SK-N-SH (cell line): ENCODE data around the gene MRPL55.

ENCODE experiments used
- CHD2 ChIP-seq: fragments of 150-350 bp; IDR thresholded peaks from 2 replicates; pipeline ENCODE4 v1.6.1; 2018; ENCODE audit warnings: low read length; ENCODE audit not compliant: partially characterized antibody
- EP300 ChIP-seq, 2 experiments: IDR thresholded peaks; 2 replicates each; pipeline versions ENCODE4 v1.4.0 to v1.6.1; 2012; ENCODE audit warnings: borderline replicate concordance in 1 of 2, low read depth in 1 of 2, low read length in 1 of 2
- POLR2AphosphoS5 ChIP-seq: IDR thresholded peaks from 2 replicates; pipeline ENCODE4 v1.6.1; 2012; ENCODE audit warnings: low read depth, low read length
- SIN3A ChIP-seq: IDR thresholded peaks from 2 replicates; pipeline ENCODE4 v1.6.1; 2012; ENCODE audit warnings: low read depth, mild to moderate bottlenecking, low read length, moderate library complexity, borderline replicate concordance
- TEAD4 ChIP-seq: IDR thresholded peaks from 2 replicates; pipeline ENCODE4 v1.4.0; 2012; ENCODE audit warnings: mild to moderate bottlenecking, borderline replicate concordance; ENCODE audit not compliant: insufficient read depth
- TF ChIP-seq, protein P1 (sequence below): fragments of 200-600 bp; sonication (generic); IDR thresholded peaks from 2 replicates; pipeline ENCODE4 v1.6.1; 2017; ENCODE audit warnings: antibody characterized with exemption, mild to moderate bottlenecking, moderate library complexity
- TF ChIP-seq, protein P2 (sequence below): IDR thresholded peaks from 2 replicates; pipeline ENCODE4 v1.4.0; 2012; ENCODE audit warnings: low read depth
- TF ChIP-seq, protein P3 (sequence below): IDR thresholded peaks from 2 replicates; pipeline ENCODE4 v1.6.1; 2012; ENCODE audit warnings: mild to moderate bottlenecking, low read depth, low read length, moderate library complexity

DNA sequence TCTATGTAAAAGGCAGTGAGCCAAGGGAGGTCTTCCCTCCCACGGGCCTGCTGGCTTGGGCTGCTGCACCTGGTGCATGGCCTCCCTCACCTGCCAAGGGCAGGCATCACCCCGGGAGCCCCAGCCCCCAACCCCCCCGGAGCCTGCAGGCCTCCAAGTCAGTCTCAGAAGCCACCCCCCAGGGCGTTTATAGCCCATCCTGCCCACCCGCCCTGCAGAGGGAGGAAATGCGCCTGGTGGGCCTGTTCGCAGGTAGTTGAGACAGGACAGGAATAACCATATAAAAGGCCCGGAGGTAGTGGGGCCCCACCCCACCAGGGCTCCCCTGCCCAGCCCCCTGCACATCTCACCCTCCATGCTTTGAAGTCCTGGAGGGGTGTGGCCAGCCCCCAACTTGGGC, 44.8 kb downstream of the MRPL55 start:
- TF ChIP-seq, protein P1, sequence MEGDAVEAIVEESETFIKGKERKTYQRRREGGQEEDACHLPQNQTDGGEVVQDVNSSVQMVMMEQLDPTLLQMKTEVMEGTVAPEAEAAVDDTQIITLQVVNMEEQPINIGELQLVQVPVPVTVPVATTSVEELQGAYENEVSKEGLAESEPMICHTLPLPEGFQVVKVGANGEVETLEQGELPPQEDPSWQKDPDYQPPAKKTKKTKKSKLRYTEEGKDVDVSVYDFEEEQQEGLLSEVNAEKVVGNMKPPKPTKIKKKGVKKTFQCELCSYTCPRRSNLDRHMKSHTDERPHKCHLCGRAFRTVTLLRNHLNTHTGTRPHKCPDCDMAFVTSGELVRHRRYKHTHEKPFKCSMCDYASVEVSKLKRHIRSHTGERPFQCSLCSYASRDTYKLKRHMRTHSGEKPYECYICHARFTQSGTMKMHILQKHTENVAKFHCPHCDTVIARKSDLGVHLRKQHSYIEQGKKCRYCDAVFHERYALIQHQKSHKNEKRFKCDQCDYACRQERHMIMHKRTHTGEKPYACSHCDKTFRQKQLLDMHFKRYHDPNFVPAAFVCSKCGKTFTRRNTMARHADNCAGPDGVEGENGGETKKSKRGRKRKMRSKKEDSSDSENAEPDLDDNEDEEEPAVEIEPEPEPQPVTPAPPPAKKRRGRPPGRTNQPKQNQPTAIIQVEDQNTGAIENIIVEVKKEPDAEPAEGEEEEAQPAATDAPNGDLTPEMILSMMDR, result no peak
- TF ChIP-seq CHD2 (no peak), TEAD4 (no peak), EP300 (IDR thresholded peaks at IDR 0.05; ENCODE audit: borderline replicate concordance in 1 of 2, low read depth in 1 of 2, low read length in 1 of 2) (no peak), POLR2AphosphoS5 (no peak), SIN3A (no peak)
- TF ChIP-seq, protein P2, sequence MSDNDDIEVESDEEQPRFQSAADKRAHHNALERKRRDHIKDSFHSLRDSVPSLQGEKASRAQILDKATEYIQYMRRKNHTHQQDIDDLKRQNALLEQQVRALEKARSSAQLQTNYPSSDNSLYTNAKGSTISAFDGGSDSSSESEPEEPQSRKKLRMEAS, result no peak
- TF ChIP-seq, protein P3, sequence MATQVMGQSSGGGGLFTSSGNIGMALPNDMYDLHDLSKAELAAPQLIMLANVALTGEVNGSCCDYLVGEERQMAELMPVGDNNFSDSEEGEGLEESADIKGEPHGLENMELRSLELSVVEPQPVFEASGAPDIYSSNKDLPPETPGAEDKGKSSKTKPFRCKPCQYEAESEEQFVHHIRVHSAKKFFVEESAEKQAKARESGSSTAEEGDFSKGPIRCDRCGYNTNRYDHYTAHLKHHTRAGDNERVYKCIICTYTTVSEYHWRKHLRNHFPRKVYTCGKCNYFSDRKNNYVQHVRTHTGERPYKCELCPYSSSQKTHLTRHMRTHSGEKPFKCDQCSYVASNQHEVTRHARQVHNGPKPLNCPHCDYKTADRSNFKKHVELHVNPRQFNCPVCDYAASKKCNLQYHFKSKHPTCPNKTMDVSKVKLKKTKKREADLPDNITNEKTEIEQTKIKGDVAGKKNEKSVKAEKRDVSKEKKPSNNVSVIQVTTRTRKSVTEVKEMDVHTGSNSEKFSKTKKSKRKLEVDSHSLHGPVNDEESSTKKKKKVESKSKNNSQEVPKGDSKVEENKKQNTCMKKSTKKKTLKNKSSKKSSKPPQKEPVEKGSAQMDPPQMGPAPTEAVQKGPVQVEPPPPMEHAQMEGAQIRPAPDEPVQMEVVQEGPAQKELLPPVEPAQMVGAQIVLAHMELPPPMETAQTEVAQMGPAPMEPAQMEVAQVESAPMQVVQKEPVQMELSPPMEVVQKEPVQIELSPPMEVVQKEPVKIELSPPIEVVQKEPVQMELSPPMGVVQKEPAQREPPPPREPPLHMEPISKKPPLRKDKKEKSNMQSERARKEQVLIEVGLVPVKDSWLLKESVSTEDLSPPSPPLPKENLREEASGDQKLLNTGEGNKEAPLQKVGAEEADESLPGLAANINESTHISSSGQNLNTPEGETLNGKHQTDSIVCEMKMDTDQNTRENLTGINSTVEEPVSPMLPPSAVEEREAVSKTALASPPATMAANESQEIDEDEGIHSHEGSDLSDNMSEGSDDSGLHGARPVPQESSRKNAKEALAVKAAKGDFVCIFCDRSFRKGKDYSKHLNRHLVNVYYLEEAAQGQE, result no peak
